Lung (tissue), 12 donors: ENCODE data around the gene TMEM95. TPM values are rescaled to one million over a fixed set of nuclear protein-coding genes. Genes with fewer than 3 reads are reported as not detected.
"Not testable (repeated sequence)": the region's sequence is repeated elsewhere in the genome, so short reads cannot be mapped to it uniquely, and the experiment has no call there.

ENCODE experiments used
- ATAC-seq: fragments of 200-7000 bp; cut with Tn5 transposase; one replicate; pipeline ENCODE4 v1.9.1; 2020; ENCODE audit warnings: moderate number of reproducible peaks; ENCODE audit not compliant: insufficient read depth, low FRiP score
- DNase-seq, 3 donors: peaks; one replicate each; pipeline ENCODE4 v3.0.0-alpha.2; 2013 to 2017
- H3K27ac ChIP-seq, 2 donors: one replicate each; pipeline ENCODE4 v1.5.1; 2013; ENCODE audit warnings: mild to moderate bottlenecking in 2 of 2, moderate library complexity in 2 of 2, control low read depth in 1 of 2, inconsistent platforms in 1 of 2, low read depth in 1 of 2, low read length in 1 of 2
- H3K27me3 ChIP-seq, 3 donors: one replicate each; pipeline ENCODE4 v1.5.1; 2013; ENCODE audit warnings: low read length in 2 of 3; ENCODE audit not compliant: control insufficient read depth in 3 of 3, insufficient read depth in 3 of 3
- H3K36me3 ChIP-seq, 4 donors: one replicate each; pipeline ENCODE4 v1.5.1; 2013; ENCODE audit warnings: low read length in 4 of 4, mild to moderate bottlenecking in 1 of 4, moderate library complexity in 1 of 4; ENCODE audit not compliant: control insufficient read depth in 4 of 4, insufficient read depth in 4 of 4
- H3K4me1 ChIP-seq, 5 donors: one replicate each; pipeline ENCODE4 v1.5.1; 2013; ENCODE audit warnings: low read length in 5 of 5, mild to moderate bottlenecking in 2 of 5, moderate library complexity in 1 of 5; ENCODE audit not compliant: control insufficient read depth in 5 of 5, insufficient read depth in 5 of 5
- H3K4me3 ChIP-seq: one replicate; pipeline ENCODE4 v1.5.1; 2013; ENCODE audit warnings: mild to moderate bottlenecking, control low read depth, moderate library complexity
- H3K9ac ChIP-seq, 2 donors: one replicate each; pipeline ENCODE4 v1.5.1; 2013; ENCODE audit warnings: low read length in 2 of 2, control low read depth in 1 of 2; ENCODE audit not compliant: insufficient read depth in 1 of 2
- H3K9me3 ChIP-seq, 4 donors: one replicate each; pipeline ENCODE4 v1.5.1; 2013; ENCODE audit warnings: low read length in 3 of 4, mild to moderate bottlenecking in 1 of 4, moderate library complexity in 1 of 4; ENCODE audit not compliant: control insufficient read depth in 4 of 4, insufficient read depth in 3 of 4
- CTCF ChIP-seq: IDR thresholded peaks from 2 replicates; pipeline ENCODE4 v1.5.1; 2012; ENCODE audit warnings: mild to moderate bottlenecking; ENCODE audit errors: control extremely low read depth, extremely low read depth
- WGBS, 2 donors: extraction: QIAGEN DNeasy Blood & Tissue Kit; methylation state at CpG; one replicate each; pipeline ENCODE4 v1.1.7; 2013; 5-methylcytosine and 5-hydroxymethylcytosine counted together
- polyA plus RNA-seq, 2 donors: library from polyadenylated mRNA; stranded (reverse); fragments of 200-250 nt; gene quantifications; one replicate each; pipeline ENCODE4 v1.2.1, GENCODE V29; 2013
- total RNA-seq, 2 donors: library from RNA; depleted of rRNA in 1 of 2; stranded (reverse); fragments of >200 nt in 1 of 2; gene quantifications; one replicate each; pipeline ENCODE4 v1.2.1, GENCODE V29; 2014 to 2021
- donor health status: control.
- donor health status: control.
- donor health status: Bipolar disorder and iron deficiency.
- donor health status: healthy.
- donor health status: DM: yes; HTN: yes; CAD: no.

Gene TMEM95
- total and polyA plus RNA-seq, 4 donors: not detected

- DNase-seq (no peak), ATAC-seq (peak; percentile 50)
- Histone ChIP-seq H3K4me1 (peaks cover 0 to 3% (median 0%) of the 10 kb centered on the region in 5 donors), H3K4me3 (peak within 1 kb of the TSS; percentile 32), H3K27me3 (peaks cover 0 to 3% (median 0%) of the 10 kb centered on the region in 3 donors), H3K9me3 (no peaks in the 10 kb centered on the region), H3K9ac (no peak within 1 kb of the TSS), H3K36me3 (no peaks in the 10 kb centered on the region), H3K27ac (peak within 1 kb of the TSS in 1 of 2 donors; percentile 45)
- WGBS, 2 donors: 21 to 34% methylated on average over 17 of the region's 17 CpGs
- no peak for TF ChIP-seq CTCF
Observed at GRCh38 chr17:7336240-7337175, 18.4 kb upstream of the TMEM95 start, which contains the start of gene ACAP1. Gene ACAP1 (plus strand): TSS chr17:7336529. CDS start chr17:7336735, 206 bp downstream.

DNA sequence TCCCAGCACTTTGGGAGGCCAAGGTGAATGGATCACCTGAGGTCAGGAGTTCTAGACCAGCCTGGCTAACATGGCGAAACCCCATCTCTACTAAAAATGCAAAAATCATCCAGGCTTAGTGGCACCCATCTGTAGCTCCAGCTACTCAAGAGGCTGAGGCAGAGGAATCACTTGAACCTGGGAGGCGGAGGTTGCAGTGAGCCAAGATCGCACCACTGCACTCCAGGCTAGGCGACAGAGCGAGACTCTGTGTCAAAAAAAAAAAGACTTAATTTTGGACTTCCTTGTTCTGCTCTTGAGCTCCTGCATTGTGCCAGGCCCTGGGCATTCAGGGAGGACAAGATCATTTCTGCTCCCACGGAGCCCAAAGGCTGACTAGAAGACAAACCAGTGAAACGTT is 17.4 kb upstream of the TMEM95 start:
- WGBS, 2 donors: 46 to 57% methylated on average over 7 of the region's 7 CpGs
- not testable (repeated sequence) for ATAC-seq

GRCh38 chr17:7340179-7340578 is 14.8 kb upstream of the TMEM95 start:
- no peaks in the 10 kb centered on the region for H3K9me3 ChIP-seq
- ATAC-seq (peak; percentile 13), DNase-seq (no peak)
- H3K27me3 ChIP-seq: peaks cover 0 to 3% (median 0%) of the 10 kb centered on the region in 3 donors
- peaks cover 0 to 3% (median 0%) of the 10 kb centered on the region in 5 donors for H3K4me1 ChIP-seq
- no peak overlapping the region for H3K9ac ChIP-seq
- no peak for TF ChIP-seq CTCF
- WGBS, 2 donors: 84 to 88% methylated on average over 2 of the region's 2 CpGs
- H3K4me3 ChIP-seq: no peak overlapping the region
- H3K27ac ChIP-seq: no peak overlapping the region
- no peaks in the 10 kb centered on the region for H3K36me3 ChIP-seq

More for the DNA sequence above, 17.4 kb upstream of the TMEM95 start:
- H3K4me1 ChIP-seq, H3K9ac ChIP-seq, DNase-seq, H3K36me3 ChIP-seq, H3K4me3 ChIP-seq, H3K27me3 ChIP-seq, H3K27ac ChIP-seq, H3K9me3 ChIP-seq: not testable (repeated sequence)

- Histone ChIP-seq H3K4me1 (peaks cover 0 to 1% (median 0%) of the 10 kb centered on the region in 5 donors), H3K27me3 (peaks cover 0 to 3% (median 0%) of the 10 kb centered on the region in 3 donors), H3K4me3 (no peak overlapping the region), H3K27ac (no peak overlapping the region), H3K36me3 (no peaks in the 10 kb centered on the region), H3K9ac (no peak overlapping the region), H3K9me3 (no peaks in the 10 kb centered on the region)
- 86 to 94% methylated on average over 13 of the region's 13 CpGs for WGBS, 2 donors
- no peak for ATAC-seq
- no peak for TF ChIP-seq CTCF
- no peak for DNase-seq
Observed at GRCh38 chr17:7341842-7342241, 13.1 kb upstream of the TMEM95 start.
